GM19328 (cell line): ENCODE results near the gene DDX23.
"Not testable (repeated sequence)": the region's sequence is repeated elsewhere in the genome, so short reads cannot be mapped to it uniquely, and the experiment has no call there.

Source experiments
- ATAC-seq: cut with Tn5 transposase; IDR thresholded peaks from one replicate; pipeline ENCODE4 v1.9.1; 2021; ENCODE audit warnings: mild to moderate bottlenecking, moderate library complexity; ENCODE audit not compliant: unreplicated experiment

Gene DDX23

DNA sequence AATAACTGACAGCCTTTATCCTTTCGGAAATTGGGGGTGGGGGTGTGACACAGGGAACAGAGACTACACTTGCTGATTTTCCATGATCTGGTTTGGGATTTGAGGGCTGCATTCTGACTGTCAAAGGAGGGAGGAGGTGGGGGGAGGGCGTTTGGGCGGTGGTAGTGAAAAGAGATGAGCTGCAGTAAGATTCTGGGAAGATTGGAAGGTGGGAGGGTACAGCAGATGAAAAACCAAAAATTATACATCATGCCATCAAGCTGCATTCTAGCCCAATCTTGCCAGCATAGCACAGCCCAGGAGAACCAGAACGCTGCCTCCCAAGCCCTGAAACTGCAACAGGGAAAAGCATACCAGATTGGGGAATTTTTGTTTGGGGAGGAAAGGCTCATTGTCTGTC, 11.3 kb upstream of the DDX23 start:
- no peak for ATAC-seq

DNA sequence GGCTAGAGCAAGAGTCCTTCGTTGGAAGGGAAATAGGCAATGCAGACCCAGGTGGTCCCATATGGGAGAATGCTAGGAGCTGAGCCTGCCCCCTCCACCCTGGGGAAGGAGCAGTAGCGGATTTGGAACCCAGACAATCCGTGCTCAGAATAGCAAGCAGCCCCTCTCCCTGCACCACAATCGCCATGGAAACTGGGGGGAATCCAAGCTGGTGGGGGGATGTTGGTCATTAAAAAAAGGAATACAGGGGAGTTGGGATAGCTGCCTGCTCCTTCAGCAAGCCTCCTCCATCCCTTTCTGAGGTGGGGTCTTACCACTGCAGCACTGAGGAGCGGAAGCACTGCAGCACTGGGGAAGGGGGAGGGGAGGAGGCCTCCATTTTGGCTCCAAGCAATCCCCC, 10.8 kb upstream of the DDX23 start:
- no peak for ATAC-seq

DNA sequence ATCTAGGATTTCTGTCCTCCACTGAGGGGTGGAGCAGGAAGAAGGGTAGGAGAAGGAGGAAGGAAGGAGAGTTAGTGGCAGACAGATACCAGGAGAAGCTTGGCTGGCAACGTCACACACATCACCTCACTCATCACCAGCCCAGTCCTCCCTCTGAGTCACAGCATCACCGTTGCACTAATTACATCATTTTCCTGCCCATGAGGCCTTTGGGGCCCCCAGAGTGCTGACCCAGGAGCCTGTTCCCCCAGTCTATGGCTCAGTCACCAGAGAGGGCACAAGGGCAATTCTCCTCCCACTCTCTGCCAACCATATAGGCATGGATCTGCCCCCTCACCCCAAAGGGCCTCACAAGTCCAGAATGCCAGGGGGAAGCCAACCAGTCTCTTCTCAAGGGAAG, 9.1 kb upstream of the DDX23 start:
- ATAC-seq: no peak

DNA sequence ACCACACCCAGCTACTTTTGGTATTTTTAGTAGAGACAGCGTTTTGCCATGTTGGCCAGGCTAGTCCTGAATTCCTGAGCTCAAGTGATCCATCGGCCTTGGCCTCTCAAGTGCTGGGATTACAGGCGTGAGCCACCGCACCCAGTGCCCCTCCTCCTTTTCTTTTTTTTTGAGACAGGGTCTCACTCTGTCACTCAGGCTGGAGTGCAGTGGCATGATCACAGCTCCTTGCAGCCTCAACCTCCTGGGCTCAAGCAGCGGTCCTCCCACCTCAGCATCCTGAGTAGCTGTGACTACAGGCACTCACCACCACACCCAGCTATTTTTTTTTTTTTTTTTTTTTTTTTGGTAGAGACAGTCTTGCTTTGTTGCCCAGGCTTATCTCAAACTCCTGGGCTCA, 8.3 kb upstream of the DDX23 start:
- ATAC-seq: not testable (repeated sequence)

DNA sequence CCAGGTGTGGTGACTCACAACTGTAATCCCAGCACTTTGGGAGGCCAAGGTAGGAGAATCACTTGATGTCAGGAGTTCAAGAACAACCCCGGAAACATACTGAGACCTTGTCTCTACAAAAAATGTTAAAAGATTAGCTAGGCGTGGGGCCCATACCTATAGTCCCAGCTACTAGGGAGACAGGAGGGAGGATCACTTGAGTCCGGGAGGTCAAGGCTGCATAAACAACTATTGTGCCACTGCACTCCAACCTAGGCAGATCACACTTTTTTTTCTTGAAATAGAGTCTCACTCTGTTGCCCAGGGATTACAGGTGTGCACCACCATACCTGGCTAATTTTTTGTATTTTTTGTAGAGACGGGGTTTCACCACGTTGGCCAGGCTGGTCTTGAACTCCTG, 7.6 kb upstream of the DDX23 start:
- ATAC-seq: no peak

DNA sequence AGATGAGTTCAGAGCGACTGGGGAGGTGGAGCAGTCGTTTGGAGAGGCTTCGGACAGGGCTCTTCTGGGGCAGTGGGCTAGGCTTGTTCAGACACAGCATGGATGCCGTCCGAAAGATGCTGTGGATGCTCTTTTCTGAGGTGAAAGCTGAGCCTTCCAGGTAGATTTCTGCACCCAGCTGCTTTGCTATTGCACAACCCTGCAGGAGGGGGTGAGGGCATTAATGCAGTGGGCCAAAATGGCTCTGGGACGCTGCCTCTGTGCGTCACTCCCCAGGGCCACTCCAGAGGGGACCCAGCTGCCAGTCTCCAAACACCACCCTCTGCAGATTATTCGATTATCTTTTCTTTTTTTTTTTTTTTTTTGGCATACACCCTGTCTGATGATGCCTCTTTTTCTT, 6.1 kb upstream of the DDX23 start:
- ATAC-seq: no peak

DNA sequence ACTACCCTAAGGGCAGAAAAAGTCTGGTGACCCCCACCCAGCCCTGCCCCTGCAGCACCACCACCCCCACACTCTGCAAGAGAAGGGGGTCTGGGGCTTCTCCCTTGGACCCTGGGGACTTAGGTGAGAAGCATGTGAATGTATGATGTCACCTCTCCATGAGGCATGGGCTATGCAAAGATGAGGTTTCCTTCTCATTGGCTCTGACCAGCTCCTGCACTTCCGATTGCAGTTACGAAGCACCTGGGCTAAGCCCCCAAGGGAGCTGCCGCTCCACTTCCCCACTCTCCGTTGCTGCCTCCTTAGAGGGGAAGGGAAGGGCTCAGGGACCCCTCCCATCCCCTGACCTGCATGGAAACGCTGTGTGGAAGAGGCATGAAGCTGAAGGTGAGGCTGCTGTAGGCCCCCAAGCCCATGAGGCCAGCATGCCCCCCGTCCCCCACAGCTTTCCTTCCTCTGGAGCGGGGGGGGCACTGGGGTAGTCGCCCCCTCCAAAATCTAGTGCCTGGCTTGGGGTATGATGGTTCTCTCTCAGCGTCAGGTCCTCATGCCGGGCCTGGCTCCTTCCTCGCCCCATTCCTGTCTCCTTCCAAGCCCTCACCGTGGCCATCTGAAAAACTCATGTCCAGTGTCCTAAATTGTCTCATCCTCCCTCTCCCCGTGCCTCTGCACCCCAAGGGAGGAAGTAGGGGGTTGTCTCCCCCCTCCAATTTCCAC, 5.5 kb upstream of the DDX23 start:
- ATAC-seq: no peak

DNA sequence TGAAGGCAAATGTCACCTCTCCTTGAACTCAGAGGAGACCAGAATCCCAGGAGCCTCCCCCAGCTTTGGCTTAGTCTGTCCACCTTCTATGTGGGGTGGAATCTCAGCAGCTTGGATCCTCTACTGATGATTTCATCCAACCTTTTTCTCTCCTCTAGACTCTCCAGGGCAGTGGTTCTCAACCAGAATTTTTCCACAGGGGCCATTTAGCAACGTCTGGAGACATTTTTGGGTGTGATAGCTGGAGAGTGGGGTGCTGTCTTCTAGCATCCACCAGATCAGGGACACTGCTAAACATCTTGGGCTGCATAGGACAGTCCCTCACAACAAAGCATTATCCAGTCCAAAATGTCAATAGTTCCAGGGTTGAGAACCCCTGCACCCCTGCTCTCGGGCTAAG, 4.4 kb upstream of the DDX23 start:
- ATAC-seq: no peak

DNA sequence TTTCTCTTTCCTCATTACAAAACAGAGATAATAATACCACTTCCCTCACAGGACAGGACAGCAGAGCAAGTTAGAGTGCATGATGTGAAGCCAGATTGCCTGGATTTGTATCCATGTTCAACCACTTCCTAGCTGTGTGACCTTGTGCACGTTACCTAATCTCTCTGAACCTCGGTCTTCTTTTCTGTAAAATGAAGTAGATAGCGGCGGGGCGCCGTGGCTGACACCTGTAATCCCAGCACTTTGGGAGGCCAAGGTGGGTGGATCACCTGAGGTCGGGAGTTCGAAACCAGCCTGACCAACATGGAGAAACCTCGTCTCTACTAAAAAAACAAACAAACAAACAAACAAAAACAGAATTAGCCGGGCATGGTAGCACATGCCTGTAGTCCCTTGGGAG, 3.0 kb upstream of the DDX23 start:
- not testable (repeated sequence) for ATAC-seq

DNA sequence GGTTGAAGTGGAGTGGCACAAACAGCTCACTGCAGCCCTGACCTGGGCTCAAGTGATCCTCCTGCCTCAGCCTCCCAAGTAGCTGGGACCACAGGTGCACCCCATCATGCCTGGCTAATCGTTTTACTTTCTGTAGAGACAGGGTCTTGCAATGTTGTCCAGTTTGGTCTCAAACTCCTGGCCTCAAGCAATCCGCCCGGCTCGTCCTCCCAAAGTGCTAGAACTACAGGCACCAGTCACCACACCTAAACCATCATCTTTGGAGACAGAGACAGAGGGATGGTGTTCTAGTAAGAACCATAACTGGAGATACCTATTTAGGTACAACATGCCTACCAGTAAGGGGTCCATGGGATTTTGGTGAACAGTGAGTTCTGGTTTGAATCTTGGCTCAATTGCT, 2.5 kb upstream of the DDX23 start:
- no peak for ATAC-seq

DNA sequence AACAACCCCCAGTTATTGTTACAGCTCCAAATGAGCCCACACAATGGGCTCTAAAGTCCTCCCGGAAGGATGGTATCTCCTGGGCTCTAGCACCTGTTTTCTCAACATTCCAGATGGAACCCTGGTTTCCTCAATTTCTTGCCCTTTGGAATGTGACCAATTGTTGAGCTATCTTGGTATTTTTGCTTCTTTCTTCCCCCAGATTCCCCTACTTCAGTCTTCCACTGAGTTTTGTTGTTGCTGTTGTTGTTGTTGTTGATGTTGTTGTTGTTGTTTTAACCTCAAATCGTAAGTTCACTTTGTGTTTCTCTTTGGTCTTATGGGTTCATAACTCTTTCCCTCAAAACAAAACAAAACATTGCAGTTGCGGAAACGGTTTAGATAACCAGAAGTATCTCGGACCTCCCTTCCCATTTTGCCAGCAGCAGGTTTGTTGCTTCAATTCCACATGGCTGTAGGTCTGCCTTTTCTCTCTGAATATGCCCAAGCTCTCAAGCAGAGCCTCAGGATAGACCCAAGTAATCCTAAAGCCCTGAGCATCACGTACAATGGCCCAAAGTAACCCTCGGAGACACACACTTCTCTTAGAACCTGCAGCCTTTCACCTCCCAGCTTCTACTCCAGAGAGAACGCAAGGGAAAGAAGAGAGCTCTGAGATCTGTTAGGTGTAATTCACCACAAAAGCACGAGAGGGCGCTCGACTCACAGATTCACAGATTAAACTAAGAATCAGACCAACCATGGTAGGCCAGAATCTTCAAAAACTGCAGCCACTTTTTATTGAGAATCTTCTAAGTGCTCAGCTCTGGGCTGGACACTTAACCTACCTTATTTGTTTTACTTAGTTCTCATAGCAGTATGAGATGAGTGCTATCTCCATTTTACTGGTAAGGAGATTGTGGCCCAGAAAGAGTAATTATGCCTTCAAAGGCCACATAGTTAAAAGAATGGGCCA, 1.0 kb upstream of the DDX23 start:
- ATAC-seq: no peak

DNA sequence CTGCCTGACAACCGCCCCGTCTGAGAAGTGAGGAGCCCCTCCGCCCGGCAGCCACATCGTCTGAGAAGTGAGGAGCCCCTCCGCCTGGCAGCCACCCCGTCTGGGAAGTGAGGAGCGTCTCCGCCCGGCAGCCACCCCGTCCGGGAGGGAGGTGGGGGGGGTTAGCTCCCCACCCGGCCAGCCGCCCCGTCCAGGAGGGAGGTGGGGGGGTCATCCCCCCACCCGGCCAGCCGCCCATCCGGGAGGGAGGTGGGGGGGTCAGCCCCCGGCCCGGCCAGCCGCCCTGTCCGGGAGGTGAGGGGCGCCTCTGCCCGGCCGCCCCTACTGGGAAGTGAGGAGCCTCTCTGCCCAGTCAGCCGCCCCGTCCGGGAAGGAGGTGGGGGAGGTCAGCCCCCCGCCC, 9.9 kb downstream of the DDX23 start:
- ATAC-seq: not testable (repeated sequence)

DNA sequence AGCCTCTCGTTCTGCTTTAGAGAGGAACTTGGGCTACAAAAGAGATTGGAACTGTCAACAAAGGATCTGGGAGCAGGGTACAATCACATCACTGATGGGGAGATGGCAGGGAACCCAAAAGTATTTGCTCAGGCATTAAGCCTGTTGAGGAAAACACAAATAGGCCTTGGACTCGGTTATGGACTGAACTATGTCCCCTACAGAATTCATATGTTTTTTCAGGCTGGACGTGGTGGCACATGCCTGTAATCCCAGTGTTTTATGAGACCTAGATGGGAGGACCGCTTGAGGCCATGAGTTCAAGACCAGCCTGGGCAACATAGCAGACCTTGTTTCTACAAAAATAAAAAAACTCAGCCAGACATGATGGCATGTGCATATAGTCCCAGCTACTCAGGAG, 13.9 kb downstream of the DDX23 start:
- no peak for ATAC-seq

DNA sequence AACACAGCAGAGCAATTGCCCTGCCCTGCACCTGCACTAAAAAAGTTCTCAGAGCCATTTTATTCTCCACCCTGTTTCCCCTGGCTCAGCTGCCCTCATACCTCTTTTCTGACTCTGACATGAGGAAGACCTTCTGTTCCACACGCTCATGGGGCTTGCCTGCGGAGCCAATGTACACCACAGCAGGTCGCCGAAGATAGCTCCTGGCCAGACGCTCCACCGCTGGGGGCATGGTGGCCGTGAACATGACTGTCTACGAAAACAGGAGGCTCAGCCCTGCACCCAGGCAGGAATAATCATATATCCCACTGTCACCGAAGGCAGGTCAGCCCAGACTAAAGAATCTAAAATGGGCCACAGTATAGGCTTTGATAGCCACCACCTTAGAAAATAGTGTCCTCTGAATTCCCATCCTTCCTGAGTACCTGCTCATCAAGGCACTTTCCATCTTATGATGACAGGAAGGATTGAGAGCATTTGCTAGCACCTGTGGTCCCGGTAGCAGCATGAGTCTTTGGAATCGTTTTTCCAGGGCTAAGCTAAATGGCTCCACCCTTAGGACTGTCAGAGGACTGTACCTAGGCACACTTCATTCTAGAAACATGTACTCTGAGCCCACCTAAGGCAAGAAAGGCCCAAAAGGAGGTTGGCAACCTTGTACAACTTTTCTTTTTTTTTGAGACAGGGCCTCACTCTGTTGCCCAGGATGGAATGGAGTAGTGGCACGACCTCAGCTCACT, 19.5 kb downstream of the DDX23 start:
- no peak for ATAC-seq

DNA sequence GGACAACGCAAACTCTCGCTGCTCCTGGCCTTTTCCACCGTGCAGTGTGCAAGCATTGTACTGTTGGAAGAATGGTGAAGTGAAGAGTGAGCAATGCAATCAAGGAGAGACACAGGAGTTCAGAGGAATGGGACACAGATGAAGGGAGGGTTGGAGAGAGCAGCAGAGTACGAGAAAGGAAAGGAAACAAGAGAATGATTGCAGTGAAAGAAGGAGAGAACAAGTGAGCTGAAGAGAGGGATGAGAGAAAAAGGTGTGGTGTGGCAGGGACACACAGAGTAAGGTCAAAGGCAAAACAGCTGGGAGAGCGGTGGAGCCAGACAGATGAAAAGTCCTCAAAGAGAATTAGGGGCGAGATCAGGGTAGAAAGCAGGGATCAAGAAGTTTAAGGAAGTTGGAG, 20.7 kb downstream of the DDX23 start:
- ATAC-seq: no peak

DNA sequence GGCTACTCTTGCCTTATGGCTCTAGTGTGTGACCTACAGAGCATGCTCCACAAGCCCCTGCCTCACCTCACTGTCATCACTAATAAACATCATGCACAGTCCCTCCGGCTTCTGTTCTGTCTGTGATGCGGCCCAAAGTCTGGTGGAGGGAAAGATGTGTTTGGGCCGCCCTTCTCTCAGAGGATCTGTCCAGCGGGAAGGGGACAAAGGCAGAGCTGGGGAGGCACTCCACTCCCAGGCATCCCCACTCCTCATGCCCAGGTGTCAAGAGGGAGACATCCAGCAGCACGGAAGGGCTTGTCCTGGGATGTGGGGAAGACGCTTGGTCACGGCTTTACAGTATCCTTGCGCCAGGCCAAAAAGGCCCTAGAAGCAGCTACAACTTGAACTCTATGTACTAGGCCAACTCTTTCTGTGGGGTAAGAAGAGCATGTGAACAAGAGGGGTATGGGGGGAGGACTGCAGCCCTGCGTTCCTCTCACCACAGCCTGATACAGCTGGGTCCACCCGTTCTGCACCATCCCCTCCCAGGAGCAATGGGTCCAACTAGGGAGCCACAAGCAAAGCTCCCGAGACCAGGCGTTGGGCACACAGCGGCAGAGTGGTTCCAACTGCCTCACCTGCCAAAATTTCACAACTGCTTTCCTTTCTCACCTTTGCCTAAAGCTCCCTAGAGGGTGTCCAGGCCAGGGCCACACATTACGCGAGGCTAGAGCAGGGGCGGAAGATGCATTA, 23.0 kb downstream of the DDX23 start:
- ATAC-seq: no peak

DNA sequence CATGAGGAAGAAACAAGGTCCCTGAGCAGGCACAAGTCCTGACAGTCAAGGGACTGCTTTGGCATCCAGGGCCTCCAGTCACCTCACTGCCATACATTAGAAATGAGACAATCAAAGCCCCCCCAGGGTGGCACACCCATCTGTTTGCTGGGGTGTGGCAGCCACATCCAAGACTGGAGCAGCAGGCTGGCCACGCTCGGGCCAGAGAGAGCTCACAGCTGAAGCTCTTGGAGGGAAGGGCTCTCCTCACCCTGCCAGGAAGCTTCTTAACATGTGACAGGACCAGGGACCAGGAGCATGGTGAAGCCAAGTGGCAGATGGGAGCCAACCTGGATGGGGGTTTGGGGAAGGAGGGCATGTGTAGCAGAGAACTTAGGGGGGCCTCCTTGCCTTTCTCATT, 23.7 kb downstream of the DDX23 start:
- ATAC-seq: no peak

DNA sequence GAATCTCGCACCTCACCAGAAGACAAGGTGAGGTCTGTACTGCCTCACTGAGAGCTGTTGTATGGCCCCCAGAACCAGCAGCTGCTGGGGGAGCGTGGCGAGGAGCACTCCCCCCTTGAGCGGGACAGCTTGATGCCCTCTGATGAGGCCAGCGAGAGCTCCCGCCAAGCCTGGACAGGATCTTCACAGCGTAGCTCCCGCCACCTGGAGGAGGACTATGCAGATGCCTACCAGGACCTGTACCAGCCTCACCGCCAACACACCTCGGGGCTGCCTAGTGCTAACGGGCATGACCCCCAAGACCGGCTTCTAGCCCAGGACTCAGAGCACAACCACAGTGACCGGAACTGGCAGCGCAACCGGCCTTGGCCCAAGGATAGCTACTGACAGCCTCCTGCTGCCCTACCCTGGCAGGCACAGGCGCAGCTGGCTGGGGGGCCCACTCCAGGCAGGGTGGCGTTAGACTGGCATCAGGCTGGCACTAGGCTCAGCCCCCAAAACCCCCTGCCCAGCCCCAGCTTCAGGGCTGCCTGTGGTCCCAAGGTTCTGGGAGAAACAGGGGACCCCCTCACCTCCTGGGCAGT, 24.4 kb downstream of the DDX23 start:
- ATAC-seq: no peak

DNA sequence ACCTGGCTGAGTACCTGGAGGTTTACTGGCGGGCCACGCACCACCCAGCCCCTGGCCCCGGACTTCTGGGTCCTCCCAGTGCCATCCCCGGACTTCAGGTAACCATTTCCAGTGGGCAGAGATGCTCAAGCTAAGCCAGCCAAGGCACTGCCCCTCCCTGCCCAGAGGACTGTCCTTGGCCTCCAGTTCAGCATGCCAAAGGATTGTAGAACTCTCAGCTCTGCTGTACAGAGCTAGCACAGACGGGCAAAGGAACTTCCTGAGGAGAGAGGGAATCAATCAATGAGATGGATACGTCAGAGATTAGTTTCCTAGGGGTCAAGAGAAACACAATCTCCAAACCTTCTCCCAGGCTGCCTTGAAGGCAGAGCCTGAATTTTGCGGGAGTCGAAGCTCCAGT, 24.9 kb downstream of the DDX23 start:
- no peak for ATAC-seq

DNA sequence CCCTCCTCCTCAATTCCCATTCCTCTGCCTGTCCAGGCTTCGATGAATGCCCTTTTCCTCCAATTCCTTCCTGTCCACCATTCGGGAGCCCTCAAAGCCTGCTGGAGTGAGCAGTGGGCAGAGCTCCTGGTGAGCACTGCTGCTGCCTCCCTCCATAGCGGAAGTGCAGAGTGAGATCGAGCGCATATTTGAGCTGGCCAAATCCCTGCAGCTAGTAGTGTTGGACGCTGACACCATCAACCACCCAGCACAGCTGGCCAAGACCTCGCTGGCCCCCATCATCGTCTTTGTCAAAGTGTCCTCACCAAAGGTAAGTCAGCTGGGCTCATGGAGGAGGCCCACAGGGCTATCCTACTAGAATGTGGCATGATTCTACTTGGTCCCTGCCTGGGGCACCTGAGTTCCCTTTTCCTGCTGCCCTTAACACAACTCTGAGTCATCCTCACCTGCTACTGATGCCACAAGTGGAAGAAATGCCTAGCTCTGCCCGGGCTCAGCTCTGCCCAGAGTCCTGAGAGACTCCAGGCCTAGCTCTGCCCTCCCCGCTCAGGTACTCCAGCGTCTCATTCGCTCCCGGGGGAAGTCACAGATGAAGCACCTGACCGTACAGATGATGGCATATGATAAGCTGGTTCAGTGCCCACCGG, 25.6 kb downstream of the DDX23 start:
- ATAC-seq: no peak
